Measurements from ENCODE around the gene ARRDC4. TPM values are rescaled to one million over a fixed set of nuclear protein-coding genes. Genes with fewer than 3 reads are reported as not detected.

The ARRDC4 gene
- total and polyA plus RNA-seq, 2 donors (not counting 3 experiments of a cell fraction or from before 2014, with no cell fraction given) = 0.97 to 1.2 TPM

- Histone ChIP-seq H3K9me3 (replicated peaks; ENCODE audit: control insufficient read depth, insufficient read depth, low read length) (no peaks in the 10 kb centered on the region), H3K27me3 (ENCODE audit: control insufficient read depth in 2 of 2, insufficient read depth in 2 of 2, low read length in 2 of 2) (no peaks in the 10 kb centered on the region), H3K27ac (ENCODE audit: insufficient read depth, low read depth, low read length) (no peak overlapping the region), H3K4me3 (replicated peaks in 1 of 3; ENCODE audit: insufficient read depth in 1 of 3, low read depth in 1 of 3, low read length in 3 of 3) (no peak overlapping the region), H3K4me1 (ENCODE audit: control insufficient read depth, extremely low read depth, insufficient read depth, low read length) (no peaks in the 10 kb centered on the region), H2AFZ (ENCODE audit: low read depth, low read length) (no peak overlapping the region), H3K79me2 (ENCODE audit: control insufficient read depth, insufficient read depth, low read length) (no peaks in the 10 kb centered on the region), H3K9me1 (replicated peaks; ENCODE audit: control insufficient read depth, extremely low read depth, insufficient read depth, low read length) (no peaks in the 10 kb centered on the region), H3K4me2 (ENCODE audit: insufficient read depth, low read length) (no peak overlapping the region), H3K9ac (replicated peaks; ENCODE audit: extremely low read depth, insufficient read depth, low read length) (no peak overlapping the region), H3K36me3 (ENCODE audit: control insufficient read depth in 2 of 2, extremely low read depth in 1 of 2, insufficient read depth in 2 of 2, low read length in 2 of 2) (no peaks in the 10 kb centered on the region), H4K20me1 (replicated peaks; ENCODE audit: control insufficient read depth, extremely low read depth, insufficient read depth, low read length) (no peaks in the 10 kb centered on the region)
- BruUV-seq (replicated peaks) = no TSS peak
- no peak for DNase-seq (ENCODE audit: low read depth, low spot score)
- TF ChIP-seq POLR2A (IDR thresholded peaks at IDR 0.05; ENCODE audit: low read depth, low read length) = no peak
- no peak for TF ChIP-seq JUN (IDR thresholded peaks at IDR 0.05; ENCODE audit: borderline replicate concordance, insufficient read depth, insufficient read length, low read depth)
- no peak for TF ChIP-seq GATA2 (IDR thresholded peaks at IDR 0.05; ENCODE audit: insufficient read depth, insufficient read length, low read depth, low read length)
- TF ChIP-seq EZH2 (IDR thresholded peaks at IDR 0.05; ENCODE audit: borderline replicate concordance, low read depth, low read length, severe bottlenecking) = no peak
- TF ChIP-seq CTCF (IDR thresholded peaks at IDR 0.05; ENCODE audit: extremely low read depth in 1 of 2, insufficient read depth in 1 of 2, low read depth in 1 of 2, low read length in 2 of 2) = no peak
- no peak for TF ChIP-seq MAX (IDR thresholded peaks at IDR 0.05; ENCODE audit: insufficient read depth, insufficient read length)
- TF ChIP-seq FOS (IDR thresholded peaks at IDR 0.05; ENCODE audit: borderline replicate concordance, insufficient read depth, low read length) = no peak
- no peak for TF ChIP-seq MYC (IDR thresholded peaks at IDR 0.05; ENCODE audit: low read depth, low read length)
- dilution Hi-C loops (cut with MboI; ENCODE audit: extremely low pct_ligation_motif_present, low sequenced_read_pairs) (no loop called here), intact Hi-C loops (cut with micrococcal nuclease) (no loop called here)
- POLR2A ChIA-PET = no interaction called here
- CTCF ChIA-PET = no interaction called here
- no peak for FAIRE-seq
These were observed 19.5 kb upstream of the ARRDC4 start for GRCh38 chr15:97940993-97941392.
